ENCODE results near the gene DNASE1.

DNA sequence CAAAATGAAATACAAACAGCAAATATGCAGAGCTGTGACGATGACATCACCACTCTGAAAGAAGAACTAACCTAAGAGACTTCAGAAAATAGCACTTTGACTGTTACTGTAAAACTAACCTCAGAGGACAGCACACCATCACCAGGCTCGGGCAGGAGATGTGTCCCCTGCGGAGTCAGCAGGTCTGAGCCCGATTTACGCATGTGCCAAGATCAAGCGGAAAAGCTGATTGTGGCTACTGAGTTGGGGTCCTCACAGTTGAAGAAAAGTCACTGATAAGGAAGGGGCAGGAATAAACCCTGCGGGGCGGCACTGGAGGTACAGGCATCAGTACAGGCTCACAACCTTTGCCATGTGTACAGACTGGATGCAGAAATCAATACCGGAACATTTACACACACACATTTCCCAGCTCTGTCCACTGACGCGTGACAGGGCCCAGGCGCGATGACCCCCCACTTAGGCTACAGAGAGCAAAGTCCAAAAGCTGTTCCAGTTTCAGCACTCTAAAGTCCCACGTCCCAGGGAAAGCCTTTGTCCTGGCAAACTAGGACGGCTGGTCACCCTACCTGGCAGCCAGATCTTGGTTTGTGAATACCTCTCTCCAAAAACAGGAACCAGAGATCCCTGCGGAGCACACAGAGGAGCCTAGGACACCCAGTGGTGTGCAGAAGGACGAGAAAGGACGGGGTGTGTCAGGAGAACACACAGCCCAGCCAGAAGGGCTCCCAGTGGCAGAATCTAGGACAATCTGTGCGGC lies 41.3 kb downstream of the DNASE1 start:
- TF ChIP-seq, protein P1, sequence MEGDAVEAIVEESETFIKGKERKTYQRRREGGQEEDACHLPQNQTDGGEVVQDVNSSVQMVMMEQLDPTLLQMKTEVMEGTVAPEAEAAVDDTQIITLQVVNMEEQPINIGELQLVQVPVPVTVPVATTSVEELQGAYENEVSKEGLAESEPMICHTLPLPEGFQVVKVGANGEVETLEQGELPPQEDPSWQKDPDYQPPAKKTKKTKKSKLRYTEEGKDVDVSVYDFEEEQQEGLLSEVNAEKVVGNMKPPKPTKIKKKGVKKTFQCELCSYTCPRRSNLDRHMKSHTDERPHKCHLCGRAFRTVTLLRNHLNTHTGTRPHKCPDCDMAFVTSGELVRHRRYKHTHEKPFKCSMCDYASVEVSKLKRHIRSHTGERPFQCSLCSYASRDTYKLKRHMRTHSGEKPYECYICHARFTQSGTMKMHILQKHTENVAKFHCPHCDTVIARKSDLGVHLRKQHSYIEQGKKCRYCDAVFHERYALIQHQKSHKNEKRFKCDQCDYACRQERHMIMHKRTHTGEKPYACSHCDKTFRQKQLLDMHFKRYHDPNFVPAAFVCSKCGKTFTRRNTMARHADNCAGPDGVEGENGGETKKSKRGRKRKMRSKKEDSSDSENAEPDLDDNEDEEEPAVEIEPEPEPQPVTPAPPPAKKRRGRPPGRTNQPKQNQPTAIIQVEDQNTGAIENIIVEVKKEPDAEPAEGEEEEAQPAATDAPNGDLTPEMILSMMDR (IDR thresholded peaks at IDR 0.05), result no peak
- no peak for TF ChIP-seq POLR2A (IDR thresholded peaks at IDR 0.05; ENCODE audit: low read depth)
